GM12864 (cell line): ENCODE measurements around the gene ZFC3H1.

Experiments
- DNase-seq: peaks from one replicate; pipeline ENCODE4 v3.0.0-alpha.2; 2011; ENCODE audit warnings: low read depth
- H3K4me3 ChIP-seq: 2 replicates; pipeline ENCODE4 v1.5.1; 2011; ENCODE audit warnings: mild to moderate bottlenecking, low read depth, low read length, control low read depth
- CTCF ChIP-seq: IDR thresholded peaks from 2 replicates; pipeline ENCODE4 v1.5.1; 2011; ENCODE audit warnings: low read depth, mild to moderate bottlenecking, moderate library complexity, low read length, control low read depth, inconsistent platforms; ENCODE audit errors: missing control alignments

Gene ZFC3H1

GRCh38 chr12:71686658-71687025 is 23.0 kb upstream of the ZFC3H1 start:
- DNase-seq, result no peak
- no peak for TF ChIP-seq CTCF

GRCh38 chr12:71685914-71686657 is 22.4 kb upstream of the ZFC3H1 start, which contains the start of gene TMEM19:
TSS of gene TMEM19 (plus strand) at chr12:71686082. CDS start at chr12:71686681, 599 bp downstream.
- TF ChIP-seq CTCF, result peak; percentile 17
- peak; percentile 78 for DNase-seq
- H3K4me3 ChIP-seq, result peak within 1 kb of the TSS; percentile 78

More at GRCh38 chr12:71686658-71687025, 23.0 kb upstream of the ZFC3H1 start:
- peak overlapping the region; percentile 78 for H3K4me3 ChIP-seq

- peak overlapping the region; percentile 78 for H3K4me3 ChIP-seq
- no peak for DNase-seq
- no peak for TF ChIP-seq CTCF
Measured at GRCh38 chr12:71685312-71685906, 21.8 kb upstream of the ZFC3H1 start.

- no peak for TF ChIP-seq CTCF
- no peak for DNase-seq
- no peak overlapping the region for H3K4me3 ChIP-seq
Measured at GRCh38 chr12:71684081-71684480, 20.4 kb upstream of the ZFC3H1 start.

GRCh38 chr12:71683633-71684032 is 20.0 kb upstream of the ZFC3H1 start:
- no peak for TF ChIP-seq CTCF
- no peak overlapping the region for H3K4me3 ChIP-seq
- DNase-seq, result no peak

- no peak for DNase-seq
- no peak overlapping the region for H3K4me3 ChIP-seq
- TF ChIP-seq CTCF, result no peak
Measured at GRCh38 chr12:71682466-71682865, 18.8 kb upstream of the ZFC3H1 start.

- TF ChIP-seq CTCF, result no peak
- no peak for DNase-seq
- no peak overlapping the region for H3K4me3 ChIP-seq
Measured at GRCh38 chr12:71671816-71672215, 8.2 kb upstream of the ZFC3H1 start.
